ENCODE results near the gene CPNE4.

DNA sequence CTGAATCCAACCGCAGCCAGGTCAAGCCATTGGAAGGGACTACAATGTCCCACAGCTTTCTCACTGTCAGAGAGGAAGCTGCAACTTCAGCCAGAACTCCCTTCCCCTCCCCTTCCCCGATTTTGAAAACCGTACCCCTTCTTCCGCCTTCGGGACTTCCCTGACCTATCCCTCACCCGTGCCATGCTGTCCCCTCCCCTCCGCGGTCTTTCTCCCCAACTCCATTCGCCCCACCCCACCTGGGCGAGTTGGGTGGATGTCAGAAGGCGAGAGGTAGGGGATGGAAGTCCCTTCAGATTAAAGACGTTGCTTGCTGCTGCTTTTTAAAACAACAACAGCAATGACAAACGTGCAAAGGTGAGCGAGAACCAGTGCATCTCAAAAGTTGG lies 723 bp downstream of the CPNE4 start:
- TF ChIP-seq POLR2A (IDR thresholded peaks at IDR 0.05; ENCODE audit: low read length) (no peak), GATA1 (IDR thresholded peaks at IDR 0.05; ENCODE audit: low read depth, low read length) (no peak)

Measured in erythroblast (primary cell).